K562 (cell line): ENCODE measurements around the gene MFAP1. TPM values are rescaled to one million over a fixed set of nuclear protein-coding genes. Genes with fewer than 3 reads are reported as not detected.

Experiments
- SAP30 ChIP-seq: fragments of 200-600 bp; sonication (generic); IDR thresholded peaks from 2 replicates; pipeline ENCODE4 v1.6.1; 2012; ENCODE audit warnings: borderline replicate concordance, low read depth, mild to moderate bottlenecking, moderate library complexity, low read length, control low read depth, inconsistent platforms; ENCODE audit not compliant: insufficient read depth, poor library complexity, severe bottlenecking
- ZKSCAN1 ChIP-seq: fragments of 150-350 bp; IDR thresholded peaks from 2 replicates; pipeline ENCODE4 v1.6.1; 2016; ENCODE audit warnings: low read depth, low read length
- ZNF407 ChIP-seq: fragments of 450-650 bp; IDR thresholded peaks from 2 replicates; pipeline ENCODE4 v1.6.1; 2016; ENCODE audit warnings: low read depth
- ZNF444 ChIP-seq: fragments of 250-450 bp; sonication (Bioruptor Pico); IDR thresholded peaks from 2 replicates; pipeline ENCODE4 v1.4.0; 2020; ENCODE audit warnings: mild to moderate bottlenecking, moderate library complexity
- ZNF586 ChIP-seq: fragments of 450-650 bp; formaldehyde crosslinking; conservative IDR thresholded peaks from 2 replicates; pipeline ENCODE4 v1.4.0; 2020; ENCODE audit warnings: mild to moderate bottlenecking, moderate library complexity
- polyA plus RNA-seq, 8 experiments: library from polyadenylated mRNA; depleted of rRNA in 4 of 8; stranded (reverse) in 5 of 8; unstranded in 3 of 8; fragments of >200 nt; fragmentation: Nextera tagmentation in 2 of 8; fragmentation: Illumina TruSeq in 1 of 8; extraction: Ambion mirVana in 2 of 8; extraction: Trizol in 1 of 8; gene quantifications; 2 replicates each; pipeline versions ENCODE4 v1.2.1 to v1.2.3, GENCODE V29; 2011 to 2014; ENCODE audit warnings: inconsistent platforms in 1 of 8, missing spikeins in 1 of 8
- total RNA-seq, 7 experiments: library from RNA; depleted of rRNA in 6 of 7; stranded (reverse); fragments of >200 nt in 6 of 7; fragmentation: Illumina TruSeq in 2 of 7; extraction: Trizol in 2 of 7; gene quantifications; 2 replicates each; pipeline versions ENCODE4 v1.2.1 to v1.2.3, GENCODE V29; 2011 to 2021; ENCODE audit warnings: low replicate concordance in 1 of 7
- TF ChIP-seq, protein P1 (sequence below), 2 experiments: fragments of 450-650 bp in 1 of 2; sonication (generic) in 1 of 2; formaldehyde crosslinking in 1 of 2; IDR thresholded peaks; 2 replicates each; pipeline versions ENCODE4 v1.7.1 to v1.9.0; 2016 to 2022; ENCODE audit warnings: inconsistent platforms in 1 of 2, mild to moderate bottlenecking in 1 of 2, missing genetic modification reagents in 1 of 2
- TF ChIP-seq, protein P2 (sequence below): sonication (generic); formaldehyde crosslinking; IDR thresholded peaks from 2 replicates; pipeline ENCODE4 v1.8.0; 2022; ENCODE audit warnings: missing genetic modification reagents, mild to moderate bottlenecking, borderline replicate concordance

MFAP1 gene
- total and polyA plus RNA-seq, 9 of the 15 experiments (the other 6 are each of a cell fraction or from before 2014, with no cell fraction given) = 34.9 to 64.1 (median 48.2) TPM

DNA sequence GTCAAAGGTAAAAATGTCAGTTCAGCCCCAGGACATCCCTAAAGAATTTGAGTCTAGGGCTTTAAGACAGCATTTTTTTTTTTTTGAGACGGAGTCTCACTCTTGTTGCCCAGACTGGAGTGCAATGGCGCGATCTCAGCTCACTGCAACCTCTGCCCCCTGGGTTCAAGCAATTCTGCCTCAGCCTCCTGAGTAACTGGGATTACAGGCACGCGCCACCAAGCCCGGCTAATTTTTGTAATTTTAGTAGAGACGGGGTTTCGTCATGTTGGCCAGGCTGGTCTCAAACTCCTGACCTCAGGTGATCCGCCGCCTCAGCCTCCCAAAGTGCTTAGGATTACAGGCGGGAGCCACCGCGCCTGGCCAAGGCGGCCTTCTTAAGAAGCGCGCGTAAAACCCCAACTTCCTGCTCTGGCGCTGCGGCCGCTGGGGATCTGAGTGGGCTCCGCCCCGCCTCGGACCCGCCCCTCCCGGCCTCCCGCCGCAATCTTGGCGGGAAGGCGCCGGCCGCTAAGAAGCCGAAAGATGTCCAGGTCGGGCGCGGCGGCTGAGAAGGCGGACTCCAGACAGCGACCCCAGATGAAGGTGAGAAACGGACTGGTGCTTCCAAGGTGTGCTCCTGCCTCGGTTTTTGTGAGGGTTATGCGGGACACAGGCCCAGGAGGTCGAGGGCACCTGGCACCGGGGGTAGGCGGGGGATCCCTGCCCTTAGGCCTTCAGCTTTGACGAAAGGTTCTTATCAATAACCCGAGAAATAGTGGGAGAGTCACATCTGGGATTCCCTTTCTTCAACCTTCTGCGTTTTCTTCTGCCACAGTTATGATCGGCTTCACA lies 2.2 kb upstream of the MFAP1 start, which contains the start of gene WDR76 (continued):
- TF ChIP-seq ZNF407 (no peak), SAP30 (no peak), ZNF586 (no peak), ZNF444 (no peak), ZKSCAN1 (no peak)
- TF ChIP-seq, protein P1, sequence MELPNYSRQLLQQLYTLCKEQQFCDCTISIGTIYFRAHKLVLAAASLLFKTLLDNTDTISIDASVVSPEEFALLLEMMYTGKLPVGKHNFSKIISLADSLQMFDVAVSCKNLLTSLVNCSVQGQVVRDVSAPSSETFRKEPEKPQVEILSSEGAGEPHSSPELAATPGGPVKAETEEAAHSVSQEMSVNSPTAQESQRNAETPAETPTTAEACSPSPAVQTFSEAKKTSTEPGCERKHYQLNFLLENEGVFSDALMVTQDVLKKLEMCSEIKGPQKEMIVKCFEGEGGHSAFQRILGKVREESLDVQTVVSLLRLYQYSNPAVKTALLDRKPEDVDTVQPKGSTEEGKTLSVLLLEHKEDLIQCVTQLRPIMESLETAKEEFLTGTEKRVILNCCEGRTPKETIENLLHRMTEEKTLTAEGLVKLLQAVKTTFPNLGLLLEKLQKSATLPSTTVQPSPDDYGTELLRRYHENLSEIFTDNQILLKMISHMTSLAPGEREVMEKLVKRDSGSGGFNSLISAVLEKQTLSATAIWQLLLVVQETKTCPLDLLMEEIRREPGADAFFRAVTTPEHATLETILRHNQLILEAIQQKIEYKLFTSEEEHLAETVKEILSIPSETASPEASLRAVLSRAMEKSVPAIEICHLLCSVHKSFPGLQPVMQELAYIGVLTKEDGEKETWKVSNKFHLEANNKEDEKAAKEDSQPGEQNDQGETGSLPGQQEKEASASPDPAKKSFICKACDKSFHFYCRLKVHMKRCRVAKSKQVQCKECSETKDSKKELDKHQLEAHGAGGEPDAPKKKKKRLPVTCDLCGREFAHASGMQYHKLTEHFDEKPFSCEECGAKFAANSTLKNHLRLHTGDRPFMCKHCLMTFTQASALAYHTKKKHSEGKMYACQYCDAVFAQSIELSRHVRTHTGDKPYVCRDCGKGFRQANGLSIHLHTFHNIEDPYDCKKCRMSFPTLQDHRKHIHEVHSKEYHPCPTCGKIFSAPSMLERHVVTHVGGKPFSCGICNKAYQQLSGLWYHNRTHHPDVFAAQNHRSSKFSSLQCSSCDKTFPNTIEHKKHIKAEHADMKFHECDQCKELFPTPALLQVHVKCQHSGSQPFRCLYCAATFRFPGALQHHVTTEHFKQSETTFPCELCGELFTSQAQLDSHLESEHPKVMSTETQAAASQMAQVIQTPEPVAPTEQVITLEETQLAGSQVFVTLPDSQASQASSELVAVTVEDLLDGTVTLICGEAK (IDR thresholded peaks at IDR 0.05) = 0 out of 2 replicates have a peak, but pooled peaks have one; percentile 7
- TF ChIP-seq, protein P1 (CRISPR knock-in tag; IDR thresholded peaks at IDR 0.05) = no peak
- TF ChIP-seq, protein P2, sequence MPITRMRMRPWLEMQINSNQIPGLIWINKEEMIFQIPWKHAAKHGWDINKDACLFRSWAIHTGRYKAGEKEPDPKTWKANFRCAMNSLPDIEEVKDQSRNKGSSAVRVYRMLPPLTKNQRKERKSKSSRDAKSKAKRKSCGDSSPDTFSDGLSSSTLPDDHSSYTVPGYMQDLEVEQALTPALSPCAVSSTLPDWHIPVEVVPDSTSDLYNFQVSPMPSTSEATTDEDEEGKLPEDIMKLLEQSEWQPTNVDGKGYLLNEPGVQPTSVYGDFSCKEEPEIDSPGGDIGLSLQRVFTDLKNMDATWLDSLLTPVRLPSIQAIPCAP (CRISPR knock-in tag) = no peak
